ENCODE results near the gene INS.
"Not testable (repeated sequence)": the region's sequence is repeated elsewhere in the genome, so short reads cannot be mapped to it uniquely, and the experiment has no call there.

Gene INS

GRCh38 chr11:2180789-2181370, 19.9 kb upstream of the INS start:
- no peak for DNase-seq (ENCODE audit: low read depth in 2 of 2)

DNA sequence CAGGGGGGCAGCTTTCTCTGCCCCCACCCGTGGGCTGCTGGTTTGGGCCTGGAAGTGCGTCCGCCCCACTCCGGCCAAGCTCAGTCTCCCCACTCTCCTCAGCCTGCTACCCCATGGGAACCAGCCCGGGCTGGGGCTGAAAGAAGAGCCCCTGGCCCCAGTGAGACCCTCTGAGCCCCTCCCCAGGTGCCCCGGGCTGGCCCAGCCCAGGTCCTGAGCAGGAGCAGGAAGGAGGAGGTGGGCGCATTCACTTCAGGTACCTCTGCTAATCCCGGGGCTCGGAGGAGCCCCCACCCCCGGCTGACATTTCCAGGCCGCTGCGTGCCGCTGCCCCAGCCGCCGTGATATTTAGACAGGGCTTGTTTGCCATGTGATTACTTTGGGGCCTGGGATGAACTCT, 19.3 kb upstream of the INS start:
- no peak for DNase-seq (ENCODE audit: low read depth in 2 of 2)

- no peak for DNase-seq (ENCODE audit: low read depth in 2 of 2)
Measured at GRCh38 chr11:2179516-2179915, 18.5 kb upstream of the INS start.

- DNase-seq (ENCODE audit: low read depth in 2 of 2): no peak
Measured at GRCh38 chr11:2178906-2179494, 18.0 kb upstream of the INS start.

DNA sequence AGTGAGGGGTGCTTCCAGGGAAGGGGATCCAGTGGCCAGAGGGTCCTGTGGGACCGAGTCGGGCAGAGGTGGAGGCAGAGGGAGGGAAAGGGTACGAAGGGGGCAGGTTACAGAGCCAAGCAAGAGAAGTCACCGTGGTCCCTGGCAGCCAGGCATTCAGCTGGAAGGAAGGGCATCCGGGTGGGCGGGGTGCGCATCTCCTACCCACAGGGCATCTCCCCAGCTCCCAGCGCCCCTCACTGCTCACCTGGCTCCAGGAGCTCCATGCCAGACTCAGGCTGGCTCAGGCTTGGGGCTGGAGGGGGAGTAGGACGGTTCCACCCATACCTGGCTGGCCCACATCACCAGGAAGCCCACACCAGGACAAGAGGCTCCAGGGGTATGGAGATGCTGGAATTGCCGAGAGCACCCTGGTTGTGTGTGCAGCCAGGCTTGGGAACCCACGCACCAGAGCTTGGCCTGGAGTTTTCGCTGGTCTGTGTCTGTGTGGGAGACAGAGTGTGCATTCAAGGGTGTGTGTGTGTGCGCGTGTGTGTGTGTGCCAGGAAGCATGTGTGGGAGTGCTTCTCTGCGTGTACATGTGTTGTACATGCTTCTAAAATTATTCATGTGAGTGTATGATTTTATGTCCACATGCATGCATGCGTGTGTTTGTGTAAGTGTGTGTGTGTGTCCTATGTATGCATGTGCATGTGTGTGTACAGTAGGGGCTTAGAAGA, 17.2 kb upstream of the INS start:
- DNase-seq (ENCODE audit: low read depth in 2 of 2): not testable (repeated sequence)

GRCh38 chr11:2177076-2177475, 16.1 kb upstream of the INS start:
- no peak for DNase-seq (ENCODE audit: low read depth in 2 of 2)

DNA sequence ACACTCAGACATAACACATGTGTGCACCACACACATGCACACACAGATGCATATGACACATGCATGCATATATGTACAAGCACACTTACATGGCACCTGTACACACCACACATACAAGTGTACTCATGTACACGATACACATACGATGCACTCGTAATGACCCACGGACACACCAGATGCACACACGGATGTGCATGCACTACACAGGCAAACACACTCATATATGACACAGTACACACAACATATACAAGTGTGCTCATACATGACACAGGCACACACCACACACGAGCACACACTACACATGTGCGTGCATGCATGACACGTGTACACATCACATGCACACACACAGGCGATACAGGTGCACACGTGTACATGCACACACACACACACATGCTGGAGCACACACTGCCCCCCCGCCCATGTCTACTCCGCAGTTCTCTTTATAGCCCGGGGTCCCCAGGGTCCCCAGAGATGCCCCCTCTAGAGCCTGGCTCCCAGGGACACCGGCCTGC, 15.4 kb upstream of the INS start:
- DNase-seq (ENCODE audit: low read depth in 2 of 2): no peak

GRCh38 chr11:2175659-2176058, 14.7 kb upstream of the INS start:
- no peak for DNase-seq (ENCODE audit: low read depth in 2 of 2)

DNA sequence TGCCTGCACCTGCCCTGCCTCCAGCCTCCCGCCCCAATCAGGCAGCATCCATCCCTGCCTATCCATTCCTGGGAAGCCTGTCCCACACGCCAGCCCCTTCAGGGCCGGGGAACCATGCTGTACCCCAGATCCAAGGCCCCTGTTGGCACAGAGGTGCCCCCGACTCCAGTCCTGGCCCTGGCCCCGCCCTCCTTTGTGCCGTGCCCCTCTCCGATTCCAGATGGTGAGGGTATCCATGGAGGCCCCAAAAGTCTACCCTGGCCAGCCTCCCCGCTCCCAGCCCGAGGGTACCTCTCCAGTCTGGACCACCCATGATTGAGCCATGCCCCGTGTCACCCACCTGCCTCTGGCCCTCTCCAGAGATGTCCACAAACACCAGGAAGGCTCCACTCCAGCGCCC, 13.4 kb upstream of the INS start:
- no peak for DNase-seq (ENCODE audit: low read depth in 2 of 2)

GRCh38 chr11:2173761-2174160, 12.8 kb upstream of the INS start:
- DNase-seq (ENCODE audit: low read depth in 2 of 2): no peak

GRCh38 chr11:2173150-2173693, 12.2 kb upstream of the INS start:
- no peak for DNase-seq (ENCODE audit: low read depth in 2 of 2)

GRCh38 chr11:2172676-2173075, 11.7 kb upstream of the INS start:
- DNase-seq (ENCODE audit: low read depth in 2 of 2): no peak

- no peak for DNase-seq (ENCODE audit: low read depth in 2 of 2)
Measured at GRCh38 chr11:2171591-2172003, 10.6 kb upstream of the INS start, which contains the start of gene TH. Gene TH, minus strand, starts transcription at chr11:2171815. Its CDS starts 29 bp downstream, at chr11:2171786.

- no peak for DNase-seq (ENCODE audit: low read depth in 2 of 2)
Measured at GRCh38 chr11:2169626-2170570, 8.9 kb upstream of the INS start.

DNA sequence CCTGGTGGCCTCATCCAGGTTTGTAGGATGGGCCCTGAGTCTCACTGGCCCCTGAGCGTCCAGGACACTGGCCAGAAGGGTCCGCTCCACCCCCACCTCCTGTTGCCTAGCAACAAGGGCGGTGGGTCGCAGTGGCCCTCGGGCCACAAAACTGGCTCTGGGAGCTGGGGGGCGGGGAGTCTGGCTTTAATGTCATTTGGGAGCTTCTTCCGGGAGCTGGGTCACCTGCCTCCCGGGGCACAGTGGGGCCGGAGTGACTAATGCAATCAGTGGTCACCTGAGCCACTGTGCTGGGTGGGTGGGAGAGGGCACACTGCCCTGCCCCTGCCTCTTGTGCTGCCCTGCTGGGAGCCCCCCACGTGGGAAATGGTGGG, 8.0 kb upstream of the INS start:
- DNase-seq (ENCODE audit: low read depth in 2 of 2): no peak

- no peak for DNase-seq (ENCODE audit: low read depth in 2 of 2)
Measured at GRCh38 chr11:2168286-2169004, 7.4 kb upstream of the INS start.

DNA sequence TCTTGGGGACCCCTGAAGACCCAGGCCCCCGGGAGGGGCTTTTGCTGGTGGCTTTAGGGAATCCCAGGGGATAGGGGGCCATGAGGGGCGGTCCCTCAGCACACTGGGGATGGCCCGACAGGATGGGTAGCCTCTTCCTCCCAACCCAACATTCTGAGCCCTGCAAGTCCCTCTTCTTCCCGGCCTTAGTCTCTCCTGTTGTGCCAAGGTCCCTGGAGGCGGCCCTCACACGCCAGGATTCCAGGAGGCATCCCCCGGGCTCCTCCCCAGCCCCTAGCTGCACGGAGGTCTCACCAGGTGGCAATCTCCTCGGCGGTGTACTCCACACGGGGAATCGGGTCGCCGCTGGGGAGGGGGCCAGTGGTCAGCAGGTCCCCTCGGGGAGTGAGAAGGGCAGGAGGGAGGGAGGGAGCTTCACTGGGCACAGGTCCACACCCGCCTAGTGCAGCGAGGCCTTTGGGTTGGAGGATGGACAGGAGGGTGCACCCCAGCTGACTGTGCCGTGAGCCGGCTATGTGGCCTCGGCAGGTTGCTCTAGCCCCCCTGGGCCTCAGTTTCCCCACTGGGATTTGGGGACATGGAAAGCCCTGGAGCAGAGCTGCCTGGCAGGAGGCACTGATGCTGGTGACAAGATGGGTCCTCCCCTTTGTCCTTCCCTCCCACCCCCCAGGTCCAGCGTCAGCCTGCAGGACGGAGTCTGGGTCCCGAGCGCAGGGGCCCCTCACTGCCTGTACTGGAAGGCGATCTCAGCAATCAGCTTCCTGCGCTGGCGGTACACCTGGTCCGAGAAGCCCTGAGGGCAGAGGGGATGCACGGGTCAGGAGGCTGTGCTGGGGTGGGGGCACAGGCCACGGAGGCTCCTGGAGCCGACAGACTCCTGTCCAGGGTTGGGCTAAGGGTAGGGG, 6.4 kb upstream of the INS start:
- DNase-seq (ENCODE audit: low read depth in 2 of 2): no peak

DNA sequence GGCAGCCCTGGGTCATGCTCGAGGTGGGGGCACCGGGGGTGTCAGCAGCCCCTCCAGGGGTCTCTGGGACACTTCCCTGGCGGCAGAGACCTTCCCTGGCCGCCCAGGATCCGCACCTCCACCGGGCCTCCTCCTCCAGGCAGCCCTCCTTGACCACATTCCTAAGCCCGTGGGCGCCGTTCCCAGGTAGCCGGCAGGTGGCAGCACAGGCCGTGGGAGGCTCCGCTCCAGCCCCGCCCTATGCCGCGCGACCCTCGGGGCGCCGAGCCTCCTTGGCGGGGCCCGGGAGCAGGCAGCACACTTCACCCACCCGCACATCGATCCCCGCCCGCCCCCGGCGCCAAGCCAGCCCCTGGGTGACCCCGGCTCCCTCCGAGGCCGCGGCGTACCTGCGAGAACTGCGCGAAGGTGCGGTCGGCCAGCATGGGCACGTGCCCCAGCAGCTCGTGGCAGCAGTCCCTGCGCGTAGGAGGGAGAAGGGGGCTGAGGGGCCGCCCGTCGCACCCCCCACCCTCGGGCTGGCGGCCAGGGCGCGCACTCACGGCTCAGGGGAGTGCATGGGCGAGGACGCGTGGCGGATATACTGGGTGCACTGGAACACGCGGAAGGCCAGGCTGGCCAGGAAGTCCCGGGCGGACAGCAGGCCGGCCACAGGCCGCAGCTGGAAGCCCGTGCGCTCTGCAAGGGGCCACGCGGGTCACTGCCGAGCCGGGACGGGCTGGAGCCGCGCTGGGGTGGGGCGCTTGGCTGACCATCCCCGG, 5.3 kb upstream of the INS start:
- peak in 1 of 2 donors; percentile 17 for DNase-seq (ENCODE audit: low read depth in 2 of 2)

DNA sequence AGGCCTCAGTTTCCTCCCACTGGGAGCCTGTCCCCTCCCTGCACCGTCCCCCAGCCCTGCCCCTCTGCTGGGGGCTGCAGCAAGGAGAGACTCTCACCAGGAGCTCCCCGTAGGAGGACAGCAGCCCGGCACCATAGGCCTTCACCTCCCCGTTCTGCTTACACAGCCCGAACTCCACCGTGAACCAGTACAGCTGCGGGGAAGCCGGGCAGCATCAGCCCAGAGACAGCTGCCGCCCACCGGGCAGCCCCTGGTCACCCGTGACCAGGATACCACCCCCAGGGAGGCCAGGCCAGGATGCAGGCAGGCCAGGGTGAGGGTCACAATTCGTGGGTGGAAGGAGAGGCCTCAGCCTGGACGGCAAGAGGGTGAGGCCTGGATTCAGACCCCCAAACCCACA, 4.6 kb upstream of the INS start:
- DNase-seq (ENCODE audit: low read depth in 2 of 2): no peak

Data from stimulated activated CD8-positive, alpha-beta memory T cell treated with anti-CD3 and anti-CD28 coated beads, Interleukin-7, amount 100 ng/mL, for 4 hours (primary cell).